ENCODE results near the gene TJAP1. TPM values are rescaled to one million over a fixed set of nuclear protein-coding genes. Genes with fewer than 3 reads are reported as not detected.
"Not testable (repeated sequence)": the region's sequence is repeated elsewhere in the genome, so short reads cannot be mapped to it uniquely, and the experiment has no call there.

The TJAP1 gene
- total and polyA plus RNA-seq, 5 experiments from 2014 or later, result 5.1 to 54.7 (median 12.1) TPM

DNA sequence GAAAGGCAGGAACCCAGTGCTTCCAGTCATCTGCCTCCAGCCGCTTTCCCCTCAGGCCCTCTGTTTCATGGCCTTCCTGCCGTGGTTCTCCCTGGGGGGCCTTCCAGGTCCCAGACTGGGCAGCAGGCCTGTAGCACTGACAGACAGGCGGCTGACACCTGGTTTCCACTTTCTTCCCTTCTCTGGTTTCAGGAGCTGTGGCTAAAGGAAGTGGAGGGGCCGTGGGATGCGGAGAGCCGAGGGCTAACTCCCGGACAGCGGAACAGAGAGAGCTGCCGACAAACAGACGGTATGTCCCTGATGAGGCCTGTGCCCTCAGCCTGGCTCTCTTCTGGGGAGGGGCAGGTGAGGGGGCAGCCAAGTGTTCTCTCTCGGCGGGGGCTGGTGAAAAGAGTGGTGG, 20.3 kb downstream of the TJAP1 start:
- peaks cover 0 to 47% (median 5%) of the 10 kb centered on the region in 3 donors for H3K36me3 Mint-ChIP-seq
- no peak for ATAC-seq
- peaks cover 10 to 30% (median 25%) of the 10 kb centered on the region in 4 donors for H3K4me1 Mint-ChIP-seq
- no peak overlapping the region for H3K4me3 Mint-ChIP-seq
- POLR2A ChIA-PET, result interaction anchor here (2.0 kb wide), 1 partner anchor 8 kb away, joined by 4 read pairs; no protein-coding TSS in a partner anchor
- H3K27me3 Mint-ChIP-seq, result no peaks in the 10 kb centered on the region
- H3K27ac Mint-ChIP-seq, result peak overlapping the region in 1 of 10 donors; percentile 73
- H3K9me3 Mint-ChIP-seq, result no peaks in the 10 kb centered on the region
- no peak for DNase-seq

DNA sequence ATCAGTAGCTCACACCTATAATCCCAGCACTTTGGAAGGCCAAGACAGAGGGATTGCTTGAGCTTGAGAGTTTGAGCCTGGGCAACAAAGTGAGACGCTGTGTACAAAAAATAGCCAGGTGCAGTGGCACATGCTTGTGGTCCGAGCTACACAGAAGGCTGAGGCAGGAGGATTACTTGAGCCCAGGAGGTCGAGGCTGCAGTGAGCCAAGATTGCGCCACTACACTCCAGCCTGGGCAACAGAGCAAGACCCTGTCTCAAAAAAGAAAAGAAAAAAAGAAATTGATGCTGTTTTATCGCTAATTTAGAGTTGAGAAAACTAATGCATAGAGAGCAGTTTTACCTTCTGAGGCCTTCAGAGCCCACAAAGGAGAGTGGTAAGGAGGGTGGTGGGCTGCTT, 20.9 kb downstream of the TJAP1 start:
- ATAC-seq, H3K27me3 Mint-ChIP-seq, H3K9me3 Mint-ChIP-seq, DNase-seq, H3K4me3 Mint-ChIP-seq: not testable (repeated sequence)
- Mint-ChIP-seq H3K36me3 (peaks cover 0 to 51% (median 5%) of the 10 kb centered on the region in 3 donors), H3K4me1 (peaks cover 8 to 24% (median 21%) of the 10 kb centered on the region in 4 donors), H3K27ac (peak overlapping the region in 2 of 10 donors; percentile 45 to 51)
- POLR2A ChIA-PET, result interaction anchor here (2.0 kb wide), 1 partner anchor 9 kb away, joined by 4 read pairs; no protein-coding TSS in a partner anchor

DNA sequence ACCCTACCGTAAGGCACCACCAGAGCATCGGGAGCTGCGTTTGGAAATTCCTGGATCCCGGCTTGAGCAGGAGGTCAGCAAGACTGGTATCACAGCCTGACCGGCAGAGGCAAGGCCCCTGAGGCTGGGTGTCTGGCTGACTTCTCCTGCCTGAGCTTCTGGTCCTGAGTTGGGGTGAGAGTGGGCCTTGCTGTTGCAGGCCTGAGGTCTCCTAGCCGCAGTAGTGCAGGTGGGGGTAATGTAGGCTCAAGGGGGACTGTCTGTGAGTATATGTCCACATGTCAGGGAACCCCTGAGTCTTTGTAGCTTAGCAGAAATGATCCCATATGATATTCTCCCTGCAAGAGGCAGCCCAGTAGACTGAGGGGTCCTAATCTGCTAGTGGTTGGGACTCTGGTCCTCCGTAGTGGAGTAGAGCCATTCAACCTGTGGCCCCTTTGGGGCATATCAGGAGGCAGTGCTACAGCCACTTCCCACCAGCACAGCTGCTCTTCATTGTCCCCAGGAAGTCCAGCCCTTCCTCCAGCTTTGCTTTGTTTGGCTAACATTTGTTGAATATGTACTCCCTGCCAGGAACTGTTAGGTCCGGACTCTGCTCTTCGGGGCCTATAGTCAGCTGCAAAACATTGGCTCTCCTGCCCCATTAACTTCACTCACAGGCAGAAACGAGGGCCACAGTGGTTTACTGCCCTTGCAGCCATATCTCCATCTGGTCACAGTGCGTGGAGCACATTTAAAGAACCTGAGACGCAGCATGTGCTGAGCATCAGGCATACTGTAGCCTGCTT, 21.9 kb downstream of the TJAP1 start:
- ATAC-seq (no peak), DNase-seq (no peak)
- H3K4me1 Mint-ChIP-seq, result peaks cover 8 to 18% (median 12%) of the 10 kb centered on the region in 4 donors
- H3K36me3 Mint-ChIP-seq, result peaks cover 3 to 60% (median 5%) of the 10 kb centered on the region in 3 donors
- POLR2A ChIA-PET, result interaction anchor here (2.0 kb wide), 1 partner anchor 10 kb away, joined by 4 read pairs; no protein-coding TSS in a partner anchor
- peak overlapping the region in 3 of 10 donors; percentile 22 to 66 (median 45) for H3K27ac Mint-ChIP-seq
- H3K27me3 Mint-ChIP-seq, result no peaks in the 10 kb centered on the region
- H3K4me3 Mint-ChIP-seq, result no peak overlapping the region
- H3K9me3 Mint-ChIP-seq, result no peaks in the 10 kb centered on the region

DNA sequence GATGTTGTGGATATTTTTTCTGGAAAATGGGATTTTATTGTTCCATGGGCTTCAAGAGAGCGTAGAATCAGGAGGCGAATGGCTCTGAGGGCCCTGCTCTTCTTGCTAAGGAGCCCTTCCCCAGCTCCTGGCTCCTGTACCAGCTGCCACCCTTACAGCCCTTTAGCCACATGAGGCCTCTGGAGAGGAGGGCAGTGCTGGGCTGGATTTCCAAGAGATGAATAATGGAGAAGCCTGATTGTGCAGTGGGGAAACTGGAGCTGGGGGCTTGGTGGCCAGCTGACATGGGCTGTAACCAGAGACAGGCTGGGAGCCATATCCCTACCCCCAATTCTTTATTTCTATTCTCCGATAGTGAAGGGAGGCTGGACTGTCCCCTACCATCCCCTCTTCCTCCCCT, 23.6 kb downstream of the TJAP1 start:
- H3K27ac Mint-ChIP-seq, result peak overlapping the region in 2 of 10 donors; percentile 14 to 76
- H3K4me3 Mint-ChIP-seq, result no peak overlapping the region
- no peak for ATAC-seq
- POLR2A ChIA-PET, result interaction anchor here (1.3 kb wide), 1 partner anchor 16 kb away, joined by 7 read pairs; the partner anchor contains the start of genes POLR1C and YIPF3
- no peaks in the 10 kb centered on the region for H3K9me3 Mint-ChIP-seq
- H3K36me3 Mint-ChIP-seq, result peaks cover 3 to 69% (median 5%) of the 10 kb centered on the region in 3 donors
- no peaks in the 10 kb centered on the region for H3K27me3 Mint-ChIP-seq
- DNase-seq, result no peak
- peaks cover 0 to 3% (median 0%) of the 10 kb centered on the region in 4 donors for H3K4me1 Mint-ChIP-seq

DNA sequence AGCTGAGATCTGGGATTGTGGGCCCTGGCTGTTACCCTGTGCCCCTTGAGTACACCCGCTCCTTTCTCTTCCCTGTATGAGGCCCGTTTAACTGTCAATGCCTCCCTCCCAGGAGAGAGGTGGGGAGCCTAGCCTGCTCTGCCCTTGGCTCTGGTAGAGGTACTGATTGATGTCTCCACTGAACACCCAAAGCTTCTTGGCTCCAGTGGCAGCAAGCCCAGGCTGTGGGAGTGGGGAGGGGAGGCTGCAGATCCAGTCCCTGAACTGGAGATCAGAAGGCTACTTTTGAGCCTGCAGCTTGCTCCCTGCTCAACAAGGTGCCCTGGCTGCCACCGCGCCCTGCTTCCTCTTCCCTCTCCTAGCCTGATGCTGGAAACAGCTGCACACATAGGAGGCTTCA, 25.3 kb downstream of the TJAP1 start:
- Mint-ChIP-seq H3K27me3 (peaks cover 0 to 5% (median under 1%) of the 10 kb centered on the region in 5 donors), H3K36me3 (peaks cover 3 to 69% (median 5%) of the 10 kb centered on the region in 3 donors)
- ATAC-seq, result no peak

DNA sequence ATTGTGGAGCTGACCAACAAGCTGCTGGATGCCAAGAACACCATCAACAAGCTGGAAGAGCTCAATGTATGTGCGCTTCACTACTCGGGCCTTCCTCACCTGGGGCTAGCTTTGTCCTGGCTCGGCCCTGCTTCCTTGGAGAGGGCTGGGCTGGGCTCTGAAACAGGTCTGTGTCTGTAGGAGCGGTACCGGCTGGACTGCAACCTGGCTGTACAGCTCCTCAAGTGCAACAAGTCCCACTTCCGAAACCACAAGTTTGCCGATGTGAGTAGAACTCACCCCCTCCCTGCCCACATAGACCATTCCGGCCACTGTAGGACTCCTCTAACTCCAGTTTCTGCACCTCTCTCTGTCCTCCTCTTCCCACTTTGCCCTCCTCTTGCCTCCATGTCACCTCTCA, 26.1 kb downstream of the TJAP1 start:
- H3K9me3 Mint-ChIP-seq, result no peaks in the 10 kb centered on the region
- no peak for DNase-seq
- H3K4me1 Mint-ChIP-seq, result peaks cover 2 to 11% (median 7%) of the 10 kb centered on the region in 4 donors
- H3K4me3 Mint-ChIP-seq, result peak overlapping the region in 1 of 10 donors; percentile 15
- H3K36me3 Mint-ChIP-seq, result peaks cover 3 to 63% (median 5%) of the 10 kb centered on the region in 3 donors
- H3K27ac Mint-ChIP-seq, result peak overlapping the region in 4 of 10 donors; percentile 62 to 79 (median 73)
- no peak for ATAC-seq
- POLR2A ChIA-PET, result interaction anchor here (0.6 to 2.4 kb wide), 2 partner anchors 47 to 93 kb away, joined by 3 to 6 read pairs; no protein-coding TSS in a partner anchor
- H3K27me3 Mint-ChIP-seq, result peaks cover 4 to 13% (median 8%) of the 10 kb centered on the region in 5 donors

More for the DNA sequence above, 25.3 kb downstream of the TJAP1 start:
- no peak for DNase-seq
- Mint-ChIP-seq H3K9me3 (no peaks in the 10 kb centered on the region), H3K4me1 (peaks cover 2 to 11% (median 7%) of the 10 kb centered on the region in 4 donors), H3K4me3 (no peak overlapping the region), H3K27ac (peak overlapping the region in 3 of 10 donors; percentile 20 to 53 (median 51))
- POLR2A ChIA-PET, result interaction anchor here (0.6 to 2.4 kb wide), 2 partner anchors 46 to 135 kb away, joined by 3 to 6 read pairs; no protein-coding TSS in a partner anchor

DNA sequence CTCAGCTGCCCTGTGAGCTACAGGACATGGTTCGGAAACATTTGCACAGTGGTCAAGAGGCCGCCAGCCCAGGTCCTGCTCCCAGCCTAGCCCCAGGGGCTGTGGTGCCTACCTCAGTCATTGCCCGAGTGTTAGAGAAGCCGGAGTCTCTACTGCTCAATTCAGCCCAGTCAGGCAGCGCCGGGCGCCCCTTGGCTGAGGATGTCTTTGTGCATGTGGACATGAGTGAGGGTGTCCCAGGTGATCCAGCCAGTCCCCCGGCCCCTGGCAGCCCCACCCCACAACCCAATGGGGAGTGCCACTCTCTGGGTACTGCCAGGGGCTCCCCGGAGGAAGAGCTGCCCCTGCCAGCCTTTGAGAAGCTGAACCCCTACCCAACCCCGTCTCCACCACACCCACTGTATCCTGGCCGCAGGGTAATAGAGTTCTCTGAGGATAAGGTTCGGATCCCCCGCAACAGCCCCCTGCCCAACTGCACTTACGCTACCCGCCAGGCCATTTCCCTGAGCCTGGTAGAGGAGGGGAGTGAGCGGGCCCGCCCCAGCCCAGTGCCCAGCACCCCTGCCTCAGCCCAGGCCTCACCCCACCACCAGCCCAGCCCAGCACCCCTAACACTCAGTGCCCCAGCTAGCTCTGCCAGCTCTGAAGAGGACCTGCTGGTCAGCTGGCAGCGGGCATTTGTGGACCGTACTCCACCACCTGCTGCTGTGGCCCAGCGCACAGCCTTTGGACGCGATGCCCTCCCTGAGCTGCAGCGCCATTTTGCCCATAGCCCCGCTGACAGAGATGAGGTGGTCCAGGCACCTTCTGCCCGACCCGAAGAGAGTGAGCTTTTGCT, 27.6 kb downstream of the TJAP1 start:
- POLR2A ChIA-PET, result interaction anchor here (1.4 to 4.3 kb wide), 3 partner anchors 12 to 77 kb away, joined by 5 to 17 read pairs (median 13); partner anchors contain the start of genes ABCC10, DLK2, POLR1C and YIPF3
- peaks cover 3 to 52% (median 10%) of the 10 kb centered on the region in 3 donors for H3K36me3 Mint-ChIP-seq
- H3K27ac Mint-ChIP-seq, result peak overlapping the region in 2 of 10 donors; percentile 2 to 51
- H3K4me1 Mint-ChIP-seq, result peaks cover 10 to 22% (median 13%) of the 10 kb centered on the region in 4 donors
- ATAC-seq (no peak), DNase-seq (no peak)
- peaks cover 14 to 26% (median 15%) of the 10 kb centered on the region in 5 donors for H3K27me3 Mint-ChIP-seq
- no peak overlapping the region for H3K4me3 Mint-ChIP-seq
- no peaks in the 10 kb centered on the region for H3K9me3 Mint-ChIP-seq

DNA sequence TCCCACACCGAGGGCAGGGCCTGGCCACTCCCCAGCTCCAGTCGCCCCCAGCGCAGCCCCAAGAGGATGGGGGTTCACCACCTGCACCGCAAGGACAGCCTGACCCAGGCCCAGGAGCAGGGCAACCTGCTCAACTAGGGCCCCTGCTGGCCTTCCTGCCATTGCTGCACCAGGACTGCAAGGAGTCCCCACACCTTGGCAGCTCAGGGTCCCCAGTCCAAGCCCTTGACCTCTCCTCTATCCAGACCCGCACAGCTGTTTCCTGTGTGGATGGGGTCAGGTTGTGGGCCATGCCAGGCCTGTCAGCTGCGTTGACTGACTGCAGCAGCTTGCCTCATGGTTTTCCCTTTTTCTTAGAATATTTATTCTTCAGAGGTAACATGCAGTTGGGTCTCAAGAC, 28.3 kb downstream of the TJAP1 start:
- Mint-ChIP-seq H3K27ac (no peak overlapping the region), H3K4me3 (no peak overlapping the region), H3K27me3 (peaks cover 14 to 26% (median 17%) of the 10 kb centered on the region in 5 donors), H3K4me1 (peaks cover 10 to 26% (median 16%) of the 10 kb centered on the region in 4 donors), H3K36me3 (peaks cover 3 to 45% (median 10%) of the 10 kb centered on the region in 3 donors), H3K9me3 (no peaks in the 10 kb centered on the region)
- DNase-seq, result no peak
- POLR2A ChIA-PET, result interaction anchor here (1.2 to 4.3 kb wide), 5 partner anchors 11 to 78 kb away, joined by 3 to 17 read pairs (median 5); partner anchors contain the start of genes ABCC10, DLK2, POLR1C and YIPF3
- no peak for ATAC-seq

DNA sequence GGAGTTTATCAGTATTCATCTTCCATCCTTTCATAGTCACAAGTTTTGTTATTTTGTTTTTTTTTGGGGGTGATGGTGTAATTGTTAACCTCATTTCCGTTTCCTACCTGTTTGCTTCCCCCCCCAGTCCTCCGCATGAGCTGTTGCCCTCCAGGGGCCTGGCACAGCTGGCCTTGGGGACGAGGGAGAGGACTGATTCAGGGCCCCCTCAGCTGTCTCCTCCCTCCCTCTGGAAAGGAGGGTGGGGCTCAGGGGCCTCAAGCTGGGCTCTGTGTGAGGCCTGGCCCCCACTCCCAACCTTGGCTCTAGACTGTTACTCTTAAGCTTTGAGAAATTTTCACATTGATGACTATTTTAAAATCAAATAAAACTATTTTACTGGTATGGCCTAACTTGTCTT, 28.8 kb downstream of the TJAP1 start:
- Mint-ChIP-seq H3K36me3 (peaks cover 3 to 46% (median 10%) of the 10 kb centered on the region in 3 donors), H3K9me3 (no peaks in the 10 kb centered on the region), H3K27ac (peak overlapping the region in 5 of 10 donors; percentile 28 to 73 (median 58)), H3K4me1 (peaks cover 10 to 27% (median 17%) of the 10 kb centered on the region in 4 donors), H3K4me3 (no peak overlapping the region), H3K27me3 (peaks cover 14 to 26% (median 18%) of the 10 kb centered on the region in 5 donors)
- POLR2A ChIA-PET, result interaction anchor here (1.2 to 4.3 kb wide), 6 partner anchors 10 to 79 kb away, joined by 3 to 17 read pairs (median 4); partner anchors contain the start of genes ABCC10, DLK2, POLR1C and YIPF3
- DNase-seq, result no peak
- no peak for ATAC-seq

DNA sequence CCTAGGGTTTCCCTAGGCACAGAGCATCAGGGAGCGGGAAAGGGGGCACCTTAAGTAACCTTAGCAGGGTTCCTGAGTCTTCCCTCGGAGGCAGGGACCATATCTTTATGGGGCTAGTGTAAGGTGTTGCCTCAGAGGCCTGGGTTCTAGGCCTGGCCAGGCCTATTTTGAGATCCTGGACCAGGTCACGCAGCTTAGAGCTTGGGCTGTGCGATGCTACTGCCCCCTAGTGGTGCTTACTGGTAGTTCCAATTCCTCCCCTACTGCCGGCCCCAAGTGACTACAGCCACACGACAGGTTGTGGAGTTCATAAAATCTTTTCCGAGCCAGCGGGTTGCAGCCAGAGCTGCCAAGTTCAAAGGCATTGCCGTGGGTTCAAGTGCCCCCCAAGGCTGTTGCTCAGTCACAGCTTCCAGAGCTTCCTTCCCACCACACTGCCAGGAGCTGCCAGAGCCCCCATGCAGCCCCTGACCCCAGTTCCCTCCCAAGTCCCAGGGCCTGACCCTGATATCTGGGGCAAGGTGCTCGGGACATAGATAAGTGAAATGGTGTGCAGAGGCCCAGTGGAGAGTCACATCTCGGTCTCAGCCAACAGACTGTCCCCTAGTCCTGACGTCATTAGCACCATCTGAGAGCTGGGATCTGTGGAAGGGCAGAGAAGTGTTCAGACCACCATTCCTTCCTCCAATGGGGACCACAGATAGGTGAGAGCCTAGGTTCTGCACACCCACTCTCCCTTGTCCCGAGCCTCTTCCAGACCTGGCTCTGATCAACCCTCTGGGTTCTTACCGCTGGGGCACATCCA, 29.5 kb downstream of the TJAP1 start:
- POLR2A ChIA-PET, result interaction anchor here (0.5 to 4.3 kb wide), 8 partner anchors 10 to 123 kb away, joined by 3 to 17 read pairs (median 4); partner anchors contain the start of genes ABCC10, DLK2, POLR1C and YIPF3
- Mint-ChIP-seq H3K27me3 (peaks cover 14 to 26% (median 18%) of the 10 kb centered on the region in 5 donors), H3K36me3 (peaks cover 5 to 46% (median 6%) of the 10 kb centered on the region in 3 donors), H3K9me3 (no peaks in the 10 kb centered on the region), H3K27ac (peak overlapping the region in 7 of 10 donors; percentile 28 to 73 (median 55)), H3K4me1 (peaks cover 10 to 34% (median 20%) of the 10 kb centered on the region in 4 donors), H3K4me3 (no peak overlapping the region)
- ATAC-seq, result peak; percentile 59 to 76
- peak; percentile 61 to 86 (median 78) for DNase-seq

Data from naive thymus-derived CD8-positive, alpha-beta T cell (primary cell).